NCI-H510A treated with DMSO at 0.1 percent for 48 hours (cell line): ENCODE data around the gene CD151.
A peak's percentile ranks its signal among the peaks of the same experiment; 100 is the strongest.

Experiments used
- DNase-seq: peaks from one replicate; lab custom pipeline; 2025; lab: John Stamatoyannopoulos, UW

The CD151 gene

GRCh38 chr11:858053-858761 lies 25.5 kb downstream of the CD151 start:
- DNase-seq: no peak

- no peak for DNase-seq
Measured at GRCh38 chr11:858762-859339, 26.1 kb downstream of the CD151 start.

GRCh38 chr11:859394-860131 lies 26.8 kb downstream of the CD151 start:
- DNase-seq: peak; percentile 27

DNA sequence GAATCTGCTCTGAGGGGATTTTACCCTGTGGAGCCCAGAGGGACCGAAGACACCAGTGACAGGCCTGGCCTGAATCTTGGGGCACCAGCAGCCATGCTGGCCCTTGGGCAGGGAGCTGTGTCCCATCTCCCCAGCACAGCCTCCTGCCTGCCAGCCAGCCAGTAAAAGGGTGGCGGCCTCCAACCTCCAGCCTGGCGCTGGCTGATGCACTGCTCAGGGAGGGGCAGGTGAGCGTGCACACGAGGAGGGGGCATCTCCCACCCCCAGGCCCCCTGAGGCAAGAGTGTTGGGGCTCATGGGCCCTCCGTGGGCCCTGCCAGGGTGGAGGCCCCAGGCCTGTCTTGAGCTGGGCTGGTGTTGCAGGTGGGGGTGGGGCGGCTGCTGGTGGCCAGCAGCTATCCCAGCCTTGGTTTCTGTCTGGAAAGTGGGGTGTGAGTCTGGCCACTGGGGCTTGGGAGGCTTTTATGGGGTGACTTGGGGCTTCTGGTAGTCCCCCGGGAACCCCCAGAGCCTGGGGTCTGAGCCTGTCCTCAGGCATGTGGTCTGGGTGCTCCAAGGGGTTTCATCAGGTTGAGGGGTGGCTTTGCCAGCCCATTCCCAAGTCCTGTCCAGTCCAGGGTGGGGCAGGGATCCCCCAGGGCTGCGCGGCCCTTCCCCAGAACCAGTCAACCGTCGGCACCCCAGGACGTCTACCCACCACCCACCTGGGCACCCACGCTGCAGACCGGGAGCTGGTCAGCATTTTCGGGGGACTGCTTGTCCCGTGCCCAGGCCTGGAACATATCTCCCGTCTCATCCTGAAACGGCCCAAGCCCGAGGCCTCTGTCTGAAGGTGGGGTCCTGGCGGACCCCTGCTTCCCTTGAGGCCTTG lies 27.7 kb downstream of the CD151 start:
- DNase-seq: no peak

- DNase-seq: peak; percentile 18
Measured at GRCh38 chr11:861105-861479, 28.3 kb downstream of the CD151 start.

- DNase-seq: no peak
Measured at GRCh38 chr11:862081-862661, 29.4 kb downstream of the CD151 start.

DNA sequence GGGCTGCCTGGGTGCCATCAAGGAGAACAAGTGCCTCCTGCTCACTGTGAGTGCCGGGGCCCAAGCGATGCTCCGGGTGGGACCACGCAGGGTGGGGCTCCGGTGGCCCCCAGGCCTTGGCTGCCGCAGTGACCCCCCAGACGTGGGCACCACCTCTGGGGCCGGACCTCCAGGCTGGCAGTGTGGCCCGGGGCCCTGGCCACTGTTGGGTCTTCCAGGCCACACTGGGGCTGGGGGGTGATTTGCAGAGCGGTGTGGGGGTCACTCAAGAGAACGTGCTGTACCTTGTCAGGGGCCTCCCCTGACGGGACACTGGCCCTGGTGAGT lies 29.9 kb downstream of the CD151 start:
- no peak for DNase-seq

- DNase-seq: no peak
Measured at GRCh38 chr11:863023-863909, 30.5 kb downstream of the CD151 start.

- no peak for DNase-seq
Measured at GRCh38 chr11:863910-864827, 31.4 kb downstream of the CD151 start.

- DNase-seq: no peak
Measured at GRCh38 chr11:864898-865297, 32.1 kb downstream of the CD151 start.

DNA sequence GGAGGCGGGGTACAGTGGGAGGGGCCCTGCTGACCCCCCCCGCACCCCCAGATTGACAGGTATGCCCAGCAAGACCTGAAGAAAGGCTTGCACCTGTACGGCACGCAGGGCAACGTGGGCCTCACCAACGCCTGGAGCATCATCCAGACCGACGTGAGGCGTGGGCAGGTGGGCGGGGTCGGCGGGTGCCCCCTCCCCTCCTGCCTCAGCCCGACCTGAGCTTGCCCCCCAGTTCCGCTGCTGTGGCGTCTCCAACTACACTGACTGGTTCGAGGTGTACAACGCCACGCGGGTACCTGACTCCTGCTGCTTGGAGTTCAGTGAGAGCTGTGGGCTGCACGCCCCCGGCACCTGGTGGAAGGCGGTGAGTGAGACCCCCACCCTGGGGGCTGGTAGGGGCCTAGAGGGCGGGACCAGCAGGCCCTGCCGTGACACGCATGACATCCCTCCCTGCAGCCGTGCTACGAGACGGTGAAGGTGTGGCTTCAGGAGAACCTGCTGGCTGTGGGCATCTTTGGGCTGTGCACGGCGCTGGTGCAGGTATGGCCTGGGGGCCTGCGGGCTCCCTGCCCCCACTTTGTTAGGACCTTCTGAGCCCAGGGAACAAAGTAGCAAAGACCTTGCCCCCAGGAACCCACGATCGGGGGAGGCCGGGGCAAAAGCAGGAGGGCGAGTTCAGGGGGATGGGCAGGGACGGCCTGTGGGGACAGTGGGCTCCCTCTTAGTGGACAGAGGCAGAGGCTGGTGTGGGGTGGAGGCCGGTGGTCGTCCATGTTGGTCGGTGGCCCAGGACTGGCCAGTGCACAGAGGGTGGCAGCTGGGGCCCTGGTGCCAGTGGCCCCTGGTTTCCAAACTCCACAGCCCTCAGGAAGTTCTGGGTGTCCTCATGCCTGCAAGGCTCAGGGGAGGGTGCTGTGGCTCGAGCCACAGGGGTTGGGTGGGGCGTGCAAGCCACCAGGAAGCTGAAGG lies 33.0 kb downstream of the CD151 start:
- DNase-seq: no peak

GRCh38 chr11:866481-866880 lies 33.7 kb downstream of the CD151 start:
- DNase-seq: no peak

- DNase-seq: no peak
Measured at GRCh38 chr11:867856-868358, 35.2 kb downstream of the CD151 start.

- DNase-seq: no peak
Measured at GRCh38 chr11:868394-868793, 35.6 kb downstream of the CD151 start.

- DNase-seq: no peak
Measured at GRCh38 chr11:868802-869201, 36.0 kb downstream of the CD151 start.

DNA sequence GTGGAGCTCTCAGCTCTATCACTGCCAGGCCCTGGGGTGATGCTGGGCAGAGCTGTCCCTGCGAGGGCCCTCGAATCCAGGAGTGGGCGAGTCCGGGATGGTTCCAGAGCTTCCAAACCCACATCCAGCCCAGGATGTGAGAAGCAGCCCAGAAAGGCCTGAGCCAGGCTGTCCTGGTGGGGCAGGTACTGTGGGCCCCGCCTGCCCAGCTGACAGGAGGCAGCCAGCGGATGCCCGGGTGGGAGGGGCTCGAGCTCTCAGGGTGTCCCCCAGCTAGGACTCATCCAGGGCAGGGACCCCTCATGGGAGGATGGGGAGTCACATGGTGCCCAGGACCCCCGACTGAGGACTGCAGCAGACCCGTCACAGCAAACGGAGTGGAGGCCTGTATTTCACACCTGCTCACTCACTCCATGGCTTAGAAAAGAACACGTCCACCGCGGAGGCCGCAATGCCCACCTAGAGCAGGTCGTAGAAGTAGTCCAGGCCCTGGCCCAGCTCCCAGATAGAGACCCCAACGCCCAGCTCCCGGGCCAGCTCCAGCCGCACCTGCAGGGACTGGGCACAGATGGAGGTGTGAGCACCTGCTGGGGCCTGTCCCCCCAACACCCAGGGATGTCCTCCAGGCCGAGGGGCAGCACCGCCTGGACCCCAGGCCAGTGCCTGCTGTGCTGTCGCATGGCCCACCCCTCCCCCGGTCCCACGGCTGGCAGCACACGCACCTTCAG lies 36.8 kb downstream of the CD151 start:
- no peak for DNase-seq

- no peak for DNase-seq
Measured at GRCh38 chr11:870127-870413, 37.3 kb downstream of the CD151 start.

GRCh38 chr11:870418-870817 lies 37.7 kb downstream of the CD151 start:
- DNase-seq: no peak
